H9 (cell line): ENCODE data around the gene PIK3CD. TPM values are rescaled to one million over a fixed set of nuclear protein-coding genes. Genes with fewer than 3 reads are reported as not detected.
A peak's percentile ranks its signal among the peaks of the same experiment; 100 is the strongest.

ENCODE experiments used
- DNase-seq: peaks from one replicate; pipeline ENCODE4 v3.0.0-alpha.2; 2017
- H2AFZ ChIP-seq: one replicate; pipeline ENCODE4 v1.6.1; 2013; ENCODE audit warnings: mild to moderate bottlenecking, low read length, control low read depth, moderate library complexity
- H2AK5ac ChIP-seq: 2 replicates; pipeline ENCODE4 v1.6.1; 2013; ENCODE audit warnings: low read length, control low read depth, mixed read lengths; ENCODE audit not compliant: insufficient read length
- H2BK120ac ChIP-seq: one replicate; pipeline ENCODE4 v1.6.1; 2013; ENCODE audit warnings: low read depth, mild to moderate bottlenecking, low read length, control low read depth, inconsistent platforms; ENCODE audit not compliant: poor library complexity, severe bottlenecking
- H2BK12ac ChIP-seq: 2 replicates; pipeline ENCODE4 v1.6.1; 2013; ENCODE audit warnings: low read length, control low read depth, mixed read lengths, low read depth; ENCODE audit not compliant: insufficient read length
- H2BK15ac ChIP-seq: 2 replicates; pipeline ENCODE4 v1.6.1; 2013; ENCODE audit warnings: low read depth, low read length, control low read depth
- H2BK20ac ChIP-seq: one replicate; pipeline ENCODE4 v1.6.1; 2013; ENCODE audit warnings: low read depth, mild to moderate bottlenecking, low read length, control low read depth, inconsistent platforms; ENCODE audit not compliant: poor library complexity, severe bottlenecking
- H2BK5ac ChIP-seq: 2 replicates; pipeline ENCODE4 v1.6.1; 2013; ENCODE audit warnings: low read length, control low read depth, mixed read lengths; ENCODE audit not compliant: insufficient read length
- H3K14ac ChIP-seq: 2 replicates; pipeline ENCODE4 v1.6.1; 2013; ENCODE audit warnings: low read length, control low read depth; ENCODE audit not compliant: insufficient read depth
- H3K18ac ChIP-seq: 2 replicates; pipeline ENCODE4 v1.6.1; 2013; ENCODE audit warnings: low read depth, mild to moderate bottlenecking, mixed read lengths, low read length, control low read depth; ENCODE audit not compliant: insufficient read length
- H3K23ac ChIP-seq: 2 replicates; pipeline ENCODE4 v1.6.1; 2013; ENCODE audit warnings: low read length, control low read depth, mixed read lengths, low read depth; ENCODE audit not compliant: insufficient read length
- H3K23me2 ChIP-seq: 2 replicates; pipeline ENCODE4 v1.6.1; 2013; ENCODE audit warnings: low read depth, mild to moderate bottlenecking, mixed read lengths, low read length, control low read depth; ENCODE audit not compliant: insufficient read length, poor library complexity, severe bottlenecking
- H3K27ac ChIP-seq: 2 replicates; pipeline ENCODE4 v1.5.1; 2013; ENCODE audit warnings: low read length, control low read depth, mixed read lengths, low read depth; ENCODE audit not compliant: insufficient read length
- H3K27me3 ChIP-seq: 2 replicates; pipeline ENCODE4 v1.6.1; 2013; ENCODE audit warnings: low read length, control low read depth, inconsistent platforms; ENCODE audit not compliant: insufficient read depth
- H3K4ac ChIP-seq: 2 replicates; pipeline ENCODE4 v1.6.1; 2013; ENCODE audit warnings: low read depth, mild to moderate bottlenecking, control low read depth, inconsistent platforms, low read length, moderate library complexity
- H3K4me1 ChIP-seq: 2 replicates; pipeline ENCODE4 v1.6.1; 2013; ENCODE audit warnings: low read length, control low read depth, inconsistent platforms; ENCODE audit not compliant: insufficient read depth
- H3K4me2 ChIP-seq: 2 replicates; pipeline ENCODE4 v1.6.1; 2013; ENCODE audit warnings: low read length, control low read depth, mixed read lengths; ENCODE audit not compliant: insufficient read length, insufficient read depth
- H3K56ac ChIP-seq: 2 replicates; pipeline ENCODE4 v1.6.1; 2013; ENCODE audit warnings: low read depth, mild to moderate bottlenecking, mixed read lengths, low read length, control low read depth; ENCODE audit not compliant: insufficient read length
- H3K79me1 ChIP-seq: 2 replicates; pipeline ENCODE4 v1.6.1; 2013; ENCODE audit warnings: low read depth, mild to moderate bottlenecking, moderate library complexity, low read length, control low read depth, inconsistent platforms; ENCODE audit not compliant: insufficient read depth, poor library complexity, severe bottlenecking
- H3K79me2 ChIP-seq: 2 replicates; pipeline ENCODE4 v1.6.1; 2013; ENCODE audit warnings: low read length, control low read depth, inconsistent platforms; ENCODE audit not compliant: insufficient read depth
- H3K9ac ChIP-seq: 2 replicates; pipeline ENCODE4 v1.6.1; 2013; ENCODE audit warnings: low read length, control low read depth, mixed read lengths; ENCODE audit not compliant: insufficient read length; ENCODE audit errors: extremely low read depth
- H3K9me3 ChIP-seq: one replicate; pipeline ENCODE4 v1.6.1; 2013; ENCODE audit warnings: low read depth, low read length, inconsistent platforms; ENCODE audit not compliant: control insufficient read depth
- H3T11ph ChIP-seq: one replicate; pipeline ENCODE4 v1.6.1; 2013; ENCODE audit warnings: mild to moderate bottlenecking, low read length, control low read depth, inconsistent platforms
- H4K20me1 ChIP-seq: one replicate; pipeline ENCODE4 v1.6.1; 2013; ENCODE audit not compliant: control insufficient read depth, insufficient read length, insufficient read depth
- H4K5ac ChIP-seq: 2 replicates; pipeline ENCODE4 v1.6.1; 2013; ENCODE audit warnings: low read depth, mild to moderate bottlenecking, mixed read lengths, low read length, control low read depth; ENCODE audit not compliant: insufficient read length
- H4K8ac ChIP-seq: replicated peaks from 2 replicates; pipeline ENCODE4 v1.6.1; 2013; ENCODE audit warnings: low read length, control low read depth, mixed read lengths, low read depth; ENCODE audit not compliant: insufficient read length
- H4K91ac ChIP-seq: 2 replicates; pipeline ENCODE4 v1.6.1; 2013; ENCODE audit warnings: low read depth, mild to moderate bottlenecking, moderate library complexity, mixed read lengths, low read length, control low read depth; ENCODE audit not compliant: insufficient read length
- H3K27ac Mint-ChIP-seq, 3 experiments: 2 replicates in 2 of 3; 3 replicates in 1 of 3; pipeline ENCODE4 v1.8.0; 2020 to 2021; ENCODE audit warnings: mixed read lengths in 3 of 3, mild to moderate bottlenecking in 1 of 3, moderate library complexity in 1 of 3
- H3K27me3 Mint-ChIP-seq: 2 replicates; pipeline ENCODE4 v1.8.0; 2021; ENCODE audit warnings: low read depth, mild to moderate bottlenecking, moderate library complexity, mixed read lengths
- H3K36me3 Mint-ChIP-seq, 3 experiments: 2 replicates in 2 of 3; 3 replicates in 1 of 3; pipeline ENCODE4 v1.8.0; 2020 to 2021; ENCODE audit warnings: low read depth in 3 of 3, mixed read lengths in 3 of 3; ENCODE audit not compliant: insufficient read depth in 1 of 3
- H3K4me1 Mint-ChIP-seq, 2 experiments: 2 replicates each; pipeline ENCODE4 v1.8.0; 2020; ENCODE audit warnings: mixed read lengths in 2 of 2
- H3K4me3 Mint-ChIP-seq, 2 experiments: 2 replicates in 1 of 2; 3 replicates in 1 of 2; pipeline ENCODE4 v1.8.0; 2020 to 2021; ENCODE audit warnings: mild to moderate bottlenecking in 2 of 2, mixed read lengths in 2 of 2, moderate library complexity in 1 of 2
- H3K9me3 Mint-ChIP-seq, 2 experiments: 2 replicates in 1 of 2; 3 replicates in 1 of 2; pipeline ENCODE4 v1.8.0; 2020; ENCODE audit warnings: mild to moderate bottlenecking in 2 of 2, mixed read lengths in 2 of 2, moderate library complexity in 1 of 2
- WGBS: extraction: QIAGEN DNeasy Blood & Tissue Kit; methylation state at CpG from one replicate; pipeline ENCODE4 v1.1.7; 2013; ENCODE audit warnings: missing lambda C conversion rate, low lambda C conversion rate, mixed read lengths; ENCODE audit not compliant: insufficient read length; ENCODE audit errors: extremely low coverage; 5-methylcytosine and 5-hydroxymethylcytosine counted together
- total RNA-seq: library from RNA; stranded (reverse); gene quantifications from 2 replicates; pipeline ENCODE4 v1.2.1, GENCODE V29; 2021
- TF ChIP-seq, protein P1 (sequence below): fragments of 200-600 bp; sonication (generic); conservative IDR thresholded peaks from 3 replicates; pipeline ENCODE4 v1.8.0; 2021; ENCODE audit warnings: antibody characterized with exemption, mild to moderate bottlenecking

Gene PIK3CD
- total RNA-seq, 1 experiment from 2014 or later: 10.0 TPM

DNA sequence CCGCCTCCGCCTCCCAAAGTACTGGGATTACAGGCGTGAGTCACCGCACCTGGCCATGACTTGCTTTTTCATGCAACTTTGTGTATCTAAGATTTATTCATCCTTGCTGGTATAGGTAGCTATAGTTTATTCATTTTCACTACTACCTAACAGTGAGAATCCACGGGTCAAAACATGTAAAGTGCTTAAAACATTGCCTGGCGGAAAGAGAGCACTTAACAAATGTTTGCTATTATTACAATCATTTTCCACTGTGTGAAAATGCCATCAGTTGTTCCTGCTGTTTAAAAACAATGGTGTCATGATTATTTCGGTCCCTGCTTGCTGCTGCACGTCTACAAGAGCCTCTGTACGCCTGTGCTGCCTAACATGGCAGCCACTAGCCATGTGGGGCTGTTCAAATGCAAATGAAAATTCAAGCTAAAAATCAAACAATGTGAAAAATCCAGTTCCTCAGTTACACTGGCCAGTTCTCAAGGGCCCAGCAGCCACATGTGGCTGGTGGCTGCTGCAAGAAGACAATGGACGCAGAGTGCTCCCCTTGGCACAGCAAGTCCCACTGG, 107.1 kb downstream of the PIK3CD start:
- Histone ChIP-seq H2BK20ac (no peak overlapping the region), H2BK120ac (no peak overlapping the region), H3K4ac (no peak overlapping the region), H3K56ac (no peak overlapping the region), H4K5ac (no peak overlapping the region), H2BK12ac (no peak overlapping the region), H3K27ac (no peak overlapping the region), H4K91ac (no peak overlapping the region), H2BK15ac (no peak overlapping the region), H3K14ac (no peak overlapping the region; the same call in 1 of the 2 replicates), H3K18ac (no peak overlapping the region), H2BK5ac (no peak overlapping the region), H3K23ac (no peak overlapping the region), H3K27me3 (no peaks in the 10 kb centered on the region), H3K79me2 (no peaks in the 10 kb centered on the region; the same call in 1 of the 2 replicates), H3K79me1 (peaks cover 5% of the 10 kb centered on the region), H3K4me2 (no peak overlapping the region), H2AFZ (no peak overlapping the region), H3K9me3 (no peaks in the 10 kb centered on the region), H2AK5ac (no peak overlapping the region), H3T11ph (no peak overlapping the region), H3K23me2 (peaks cover 3% of the 10 kb centered on the region), H3K4me1 (peaks cover 4% of the 10 kb centered on the region; the same call in 1 of the 2 replicates), H3K9ac (no peak overlapping the region), H4K8ac (no peak overlapping the region), H4K20me1 (no peaks in the 10 kb centered on the region)
- Mint-ChIP-seq H3K9me3 (peaks cover 6% of the 10 kb centered on the region in 2 experiments; a peak in 2 of 5 replicates), H3K4me3 (no peak overlapping the region), H3K27me3 (no peaks in the 10 kb centered on the region), H3K4me1 (peaks cover 42 to 52% of the 10 kb centered on the region in 2 experiments), H3K36me3 (peaks cover 20 to 50% (median 42%) of the 10 kb centered on the region in 3 experiments; a peak in 6 of 7 replicates), H3K27ac (peak overlapping the region; percentile 78 to 96 (median 96); a peak in 5 of 7 replicates)
- DNase-seq: no peak
- WGBS: no CpG with 5 or more reads among the region's 10 CpGs
- TF ChIP-seq, protein P1, sequence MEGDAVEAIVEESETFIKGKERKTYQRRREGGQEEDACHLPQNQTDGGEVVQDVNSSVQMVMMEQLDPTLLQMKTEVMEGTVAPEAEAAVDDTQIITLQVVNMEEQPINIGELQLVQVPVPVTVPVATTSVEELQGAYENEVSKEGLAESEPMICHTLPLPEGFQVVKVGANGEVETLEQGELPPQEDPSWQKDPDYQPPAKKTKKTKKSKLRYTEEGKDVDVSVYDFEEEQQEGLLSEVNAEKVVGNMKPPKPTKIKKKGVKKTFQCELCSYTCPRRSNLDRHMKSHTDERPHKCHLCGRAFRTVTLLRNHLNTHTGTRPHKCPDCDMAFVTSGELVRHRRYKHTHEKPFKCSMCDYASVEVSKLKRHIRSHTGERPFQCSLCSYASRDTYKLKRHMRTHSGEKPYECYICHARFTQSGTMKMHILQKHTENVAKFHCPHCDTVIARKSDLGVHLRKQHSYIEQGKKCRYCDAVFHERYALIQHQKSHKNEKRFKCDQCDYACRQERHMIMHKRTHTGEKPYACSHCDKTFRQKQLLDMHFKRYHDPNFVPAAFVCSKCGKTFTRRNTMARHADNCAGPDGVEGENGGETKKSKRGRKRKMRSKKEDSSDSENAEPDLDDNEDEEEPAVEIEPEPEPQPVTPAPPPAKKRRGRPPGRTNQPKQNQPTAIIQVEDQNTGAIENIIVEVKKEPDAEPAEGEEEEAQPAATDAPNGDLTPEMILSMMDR: no peak
